GM12878 (cell line): ENCODE results near the gene VANGL1. TPM values are rescaled to one million over a fixed set of nuclear protein-coding genes. Genes with fewer than 3 reads are reported as not detected.

ENCODE experiments used
- ATAC-seq: fragments of 200-7000 bp; cut with Tn5 transposase; 3 replicates; pipeline ENCODE4 v1.9.1; 2020; ENCODE audit warnings: mild to moderate bottlenecking, moderate library complexity
- BruUV-seq: library from RNA; stranded (reverse); fragments of 400-500 nt; replicated peaks from 2 replicates; lab custom pipeline; 2021; lab: Mats Ljungman, UMichigan
- CTCF ChIA-PET: fragments of 300-600 bp; sonication (Branson Sonifier 250); formaldehyde crosslinking; extraction: SDS; loops from one replicate; lab custom pipeline; 2021; ENCODE audit warnings: inconsistent platforms; lab: Yijun Ruan, JAX
- POLR2A ChIA-PET: fragments of 350-600 bp; formaldehyde crosslinking; extraction: SDS; loops from one replicate; lab custom pipeline; 2021; ENCODE audit warnings: inconsistent platforms; lab: Charles Lee
- RAD21 ChIA-PET: fragments of 300-600 bp; sonication (Branson Sonifier 250); formaldehyde crosslinking; loops from one replicate; lab custom pipeline; 2023; ENCODE audit warnings: antibody characterized with exemption; ENCODE audit not compliant: unreplicated experiment; lab: Charles Lee
- SMC1A ChIA-PET: fragments of 300-600 bp; sonication (Branson Sonifier 250); formaldehyde crosslinking; loops from one replicate; lab custom pipeline; 2023; ENCODE audit not compliant: unreplicated experiment, uncharacterized antibody; lab: Charles Lee
- DNase-seq: peaks from one replicate; pipeline ENCODE4 v3.0.0-alpha.2; 2011; ENCODE audit warnings: low read depth, low spot score
- FAIRE-seq: peaks from 3 replicates; lab custom pipeline; 2011; peaks lifted over from hg19 to GRCh38; lab: Jason Lieb, UNC
- H2AFZ ChIP-seq: 2 replicates; pipeline ENCODE4 v1.6.0; 2011; ENCODE audit warnings: low read depth, low read length, control low read depth; ENCODE audit not compliant: control insufficient read depth
- H3K27ac ChIP-seq: 2 replicates; pipeline ENCODE4 v1.5.1; 2011; ENCODE audit warnings: control low read depth; ENCODE audit not compliant: control insufficient read depth, insufficient read depth
- H3K27me3 ChIP-seq, 2 experiments: replicated peaks in 1 of 2; 2 replicates each; pipeline versions ENCODE4 v1.6.0 to v1.6.1; 2011; ENCODE audit warnings: low read length in 1 of 2; ENCODE audit not compliant: control insufficient read depth in 2 of 2, insufficient read depth in 2 of 2
- H3K36me3 ChIP-seq, 2 experiments: 2 replicates each; pipeline ENCODE4 v1.5.1; 2011; ENCODE audit warnings: low read length in 1 of 2; ENCODE audit not compliant: control insufficient read depth in 2 of 2, insufficient read depth in 2 of 2
- H3K4me1 ChIP-seq: 2 replicates; pipeline ENCODE4 v1.6.1; 2011; ENCODE audit warnings: mild to moderate bottlenecking, low read length, moderate library complexity, mixed read lengths; ENCODE audit not compliant: control insufficient read depth, insufficient read depth
- H3K4me2 ChIP-seq: 2 replicates; pipeline ENCODE4 v1.6.0; 2011; ENCODE audit warnings: control low read depth; ENCODE audit not compliant: control insufficient read depth, insufficient read depth
- H3K4me3 ChIP-seq: fragments of 200-600 bp; sonication (generic); 2 replicates; pipeline ENCODE4 v1.5.1; 2016
- H3K79me2 ChIP-seq: 2 replicates; pipeline ENCODE4 v1.6.0; 2011; ENCODE audit warnings: low read length; ENCODE audit not compliant: control insufficient read depth, insufficient read depth
- H3K9ac ChIP-seq: 2 replicates; pipeline ENCODE4 v1.8.0; 2011; ENCODE audit warnings: low read length, control low read depth, mixed read lengths; ENCODE audit not compliant: control insufficient read depth, insufficient read depth
- H3K9me3 ChIP-seq: replicated peaks from 3 replicates; pipeline ENCODE4 v1.5.1; 2011; ENCODE audit warnings: mild to moderate bottlenecking, low read length; ENCODE audit not compliant: control insufficient read depth, insufficient read depth
- H4K20me1 ChIP-seq: 2 replicates; pipeline ENCODE4 v1.6.0; 2011; ENCODE audit not compliant: control insufficient read depth, insufficient read depth
- BCL11A ChIP-seq: IDR thresholded peaks from 2 replicates; pipeline ENCODE4 v1.6.1; 2011; ENCODE audit warnings: low read depth, low read length
- BCLAF1 ChIP-seq: fragments of 450-650 bp; IDR thresholded peaks from 2 replicates; pipeline ENCODE4 v1.6.1; 2017; ENCODE audit warnings: antibody characterized with exemption, mild to moderate bottlenecking, moderate library complexity
- BHLHE40 ChIP-seq, 2 experiments: fragments of 450-650 bp in 1 of 2; IDR thresholded peaks; 2 replicates each; pipeline ENCODE4 v1.6.1; 2011 to 2017; ENCODE audit warnings: low read depth in 2 of 2, borderline replicate concordance in 1 of 2, improper control_type of control experiment in 1 of 2, low read length in 1 of 2, mild to moderate bottlenecking in 1 of 2
- DPF2 ChIP-seq: fragments of 450-650 bp; IDR thresholded peaks from 2 replicates; pipeline ENCODE4 v1.6.1; 2017; ENCODE audit warnings: mild to moderate bottlenecking
- EED ChIP-seq: sonication (generic); IDR thresholded peaks from 2 replicates; pipeline ENCODE4 v1.6.1; 2016; ENCODE audit warnings: antibody characterized with exemption, low read depth
- HDAC6 ChIP-seq: fragments of 200-600 bp; sonication (generic); IDR thresholded peaks from one replicate; pipeline ENCODE4 v1.8.0; 2017; ENCODE audit warnings: antibody characterized with exemption; ENCODE audit not compliant: unreplicated experiment
- IRF4 ChIP-seq: IDR thresholded peaks from 2 replicates; pipeline ENCODE4 v1.6.1; 2011; ENCODE audit warnings: low read depth, low read length
- MTA3 ChIP-seq: IDR thresholded peaks from 2 replicates; pipeline ENCODE4 v1.6.1; 2012; ENCODE audit warnings: low read length, inconsistent platforms, borderline replicate concordance
- NFIC ChIP-seq: IDR thresholded peaks from 2 replicates; pipeline ENCODE4 v1.6.1; 2012; ENCODE audit warnings: low read depth, mild to moderate bottlenecking, inconsistent platforms, low read length, moderate library complexity
- NFYB ChIP-seq: IDR thresholded peaks from 2 replicates; pipeline ENCODE4 v1.6.1; 2011; ENCODE audit warnings: low read depth, mild to moderate bottlenecking, low read length, improper control_type of control experiment, moderate library complexity; ENCODE audit not compliant: insufficient read depth
- RAD21 ChIP-seq: IDR thresholded peaks from 2 replicates; pipeline ENCODE4 v1.6.1; 2011; ENCODE audit warnings: mild to moderate bottlenecking, low read depth, low read length, moderate library complexity; ENCODE audit not compliant: insufficient read depth
- TCF7 ChIP-seq: IDR thresholded peaks from 2 replicates; pipeline ENCODE4 v1.6.1; 2014; ENCODE audit warnings: antibody characterized with exemption, borderline replicate concordance
- YY1 ChIP-seq: IDR thresholded peaks from 2 replicates; pipeline ENCODE4 v1.6.1; 2011; ENCODE audit warnings: low read depth, mild to moderate bottlenecking, low read length
- ZNF207 ChIP-seq: fragments of 450-650 bp; IDR thresholded peaks from 2 replicates; pipeline ENCODE4 v1.6.1; 2014; ENCODE audit warnings: antibody characterized with exemption, mild to moderate bottlenecking, borderline replicate concordance
- WGBS: methylation state at CpG from one replicate; pipeline ENCODE4 v1.1.6; 2016; ENCODE audit warnings: low lambda C conversion rate; ENCODE audit not compliant: insufficient replicate concordance, insufficient coverage; ENCODE audit errors: missing lambda C conversion rate; 5-methylcytosine and 5-hydroxymethylcytosine counted together
- in situ Hi-C: fragments of 300-500 bp; cut with MboI; formaldehyde crosslinking; loops from 9 replicates; pipeline ENCODE4 v1.14.3; 2018; ENCODE audit warnings: mixed read lengths
- intact Hi-C: fragments of 100-400 bp; cut with micrococcal nuclease; formaldehyde crosslinking; loops from one replicate; pipeline ENCODE4 v1.14.2; 2022; ENCODE audit not compliant: unreplicated experiment
- polyA plus RNA-seq, 11 experiments: library from polyadenylated mRNA; depleted of rRNA in 4 of 11; unstranded in 6 of 11; stranded (reverse) in 5 of 11; fragments of >200 nt; fragmentation: Nextera tagmentation in 4 of 11; fragmentation: Illumina TruSeq in 1 of 11; extraction: Ambion mirVana in 4 of 11; extraction: Trizol in 1 of 11; gene quantifications; 1 replicate in 1 of 11; 2 replicates in 10 of 11; pipeline versions ENCODE4 v1.2.1 to v1.2.3, GENCODE V29; 2011 to 2016; ENCODE audit warnings: inconsistent platforms in 2 of 11, missing spikeins in 2 of 11, low read depth in 1 of 11
- total RNA-seq, 4 experiments: library from RNA; depleted of rRNA in 3 of 4; stranded (reverse); fragments of >200 nt in 3 of 4; fragmentation: Illumina TruSeq in 1 of 4; extraction: Trizol in 1 of 4; gene quantifications; 2 replicates each; pipeline versions ENCODE4 v1.2.1 to v1.2.3, GENCODE V29; 2013 to 2021
- TF ChIP-seq, protein P1 (sequence below): IDR thresholded peaks from 2 replicates; pipeline ENCODE4 v1.6.1; 2012; ENCODE audit warnings: low read depth, low read length, improper control_type of control experiment
- TF ChIP-seq, protein P2 (sequence below): IDR thresholded peaks from 2 replicates; pipeline ENCODE4 v1.6.1; 2012; ENCODE audit warnings: low read depth, low read length, improper control_type of control experiment

VANGL1 gene
- total and polyA plus RNA-seq, 10 of the 15 experiments (the other 5 are each of a cell fraction or from before 2014, with no cell fraction given), result 0.71 to 12.9 (median 6.3) TPM

- no peaks in the 10 kb centered on the region; a peak in 2 of 4 replicates for H3K36me3 ChIP-seq
- H3K27me3 ChIP-seq, result no peaks in the 10 kb centered on the region
- ChIA-PET POLR2A (no interaction called here), SMC1A (no interaction called here), RAD21 (no interaction called here)
- H3K9me3 ChIP-seq, result peaks cover 1% of the 10 kb centered on the region; the same call in 2 of the 3 replicates
- no TSS peak for BruUV-seq
- no peak overlapping the region for H3K4me3 ChIP-seq
- H3K4me1 ChIP-seq, result peaks cover 19% of the 10 kb centered on the region
- ATAC-seq (no peak), DNase-seq (no peak), FAIRE-seq (no peak)
- intact Hi-C loops, result no loop called here
- no peak overlapping the region for H3K9ac ChIP-seq
- H3K27ac ChIP-seq, result no peak overlapping the region
- H3K79me2 ChIP-seq, result no peaks in the 10 kb centered on the region
- no peak overlapping the region for H3K4me2 ChIP-seq
- no peak overlapping the region for H2AFZ ChIP-seq
- WGBS, result 97% methylated on average over 13 of the region's 13 CpGs
- no peak for TF ChIP-seq BCLAF1
- no peak for TF ChIP-seq MTA3
- TF ChIP-seq IRF4, result no peak
- no peak for TF ChIP-seq BCL11A
- no peak for TF ChIP-seq NFIC
- no peak for TF ChIP-seq BHLHE40 (IDR thresholded peaks at IDR 0.05; ENCODE audit: borderline replicate concordance in 1 of 2, low read depth in 2 of 2, low read length in 1 of 2)
- no peak for TF ChIP-seq NFYB
- TF ChIP-seq TCF7, result no peak
- no peak for TF ChIP-seq ZNF207
- TF ChIP-seq EED, result no peak
- no peak for TF ChIP-seq RAD21
- TF ChIP-seq DPF2, result no peak
- no peak for TF ChIP-seq YY1
- TF ChIP-seq, protein P1, sequence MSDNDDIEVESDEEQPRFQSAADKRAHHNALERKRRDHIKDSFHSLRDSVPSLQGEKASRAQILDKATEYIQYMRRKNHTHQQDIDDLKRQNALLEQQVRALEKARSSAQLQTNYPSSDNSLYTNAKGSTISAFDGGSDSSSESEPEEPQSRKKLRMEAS, result no peak
- TF ChIP-seq, protein P2, sequence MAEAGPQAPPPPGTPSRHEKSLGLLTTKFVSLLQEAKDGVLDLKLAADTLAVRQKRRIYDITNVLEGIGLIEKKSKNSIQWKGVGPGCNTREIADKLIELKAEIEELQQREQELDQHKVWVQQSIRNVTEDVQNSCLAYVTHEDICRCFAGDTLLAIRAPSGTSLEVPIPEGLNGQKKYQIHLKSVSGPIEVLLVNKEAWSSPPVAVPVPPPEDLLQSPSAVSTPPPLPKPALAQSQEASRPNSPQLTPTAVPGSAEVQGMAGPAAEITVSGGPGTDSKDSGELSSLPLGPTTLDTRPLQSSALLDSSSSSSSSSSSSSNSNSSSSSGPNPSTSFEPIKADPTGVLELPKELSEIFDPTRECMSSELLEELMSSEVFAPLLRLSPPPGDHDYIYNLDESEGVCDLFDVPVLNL, result no peak
- no peak for TF ChIP-seq HDAC6
- TF ChIP-seq, all 136 proteins: peak for 0
- H4K20me1 ChIP-seq, result no peaks in the 10 kb centered on the region
- in situ Hi-C loops, result no loop called here
- CTCF ChIA-PET, result interaction anchor here (1.3 to 1.8 kb wide), 2 partner anchors 10 to 77 kb away, joined by 3 to 4 read pairs; no protein-coding TSS in a partner anchor
These were observed 30.6 kb downstream of the VANGL1 start for GRCh38 chr1:115672224-115673009.
